H9 (cell line): ENCODE data around the gene MED15. TPM values are rescaled to one million over a fixed set of nuclear protein-coding genes. Genes with fewer than 3 reads are reported as not detected.

ENCODE experiments used
- DNase-seq: peaks from one replicate; pipeline ENCODE4 v3.0.0-alpha.2; 2017
- H2AFZ ChIP-seq: one replicate; pipeline ENCODE4 v1.6.1; 2013; ENCODE audit warnings: mild to moderate bottlenecking, low read length, control low read depth, moderate library complexity
- H2AK5ac ChIP-seq: 2 replicates; pipeline ENCODE4 v1.6.1; 2013; ENCODE audit warnings: low read length, control low read depth, mixed read lengths; ENCODE audit not compliant: insufficient read length
- H2BK120ac ChIP-seq: one replicate; pipeline ENCODE4 v1.6.1; 2013; ENCODE audit warnings: low read depth, mild to moderate bottlenecking, low read length, control low read depth, inconsistent platforms; ENCODE audit not compliant: poor library complexity, severe bottlenecking
- H2BK12ac ChIP-seq: 2 replicates; pipeline ENCODE4 v1.6.1; 2013; ENCODE audit warnings: low read length, control low read depth, mixed read lengths, low read depth; ENCODE audit not compliant: insufficient read length
- H2BK15ac ChIP-seq: 2 replicates; pipeline ENCODE4 v1.6.1; 2013; ENCODE audit warnings: low read depth, low read length, control low read depth
- H2BK20ac ChIP-seq: one replicate; pipeline ENCODE4 v1.6.1; 2013; ENCODE audit warnings: low read depth, mild to moderate bottlenecking, low read length, control low read depth, inconsistent platforms; ENCODE audit not compliant: poor library complexity, severe bottlenecking
- H2BK5ac ChIP-seq: 2 replicates; pipeline ENCODE4 v1.6.1; 2013; ENCODE audit warnings: low read length, control low read depth, mixed read lengths; ENCODE audit not compliant: insufficient read length
- H3K14ac ChIP-seq: 2 replicates; pipeline ENCODE4 v1.6.1; 2013; ENCODE audit warnings: low read length, control low read depth; ENCODE audit not compliant: insufficient read depth
- H3K18ac ChIP-seq: 2 replicates; pipeline ENCODE4 v1.6.1; 2013; ENCODE audit warnings: low read depth, mild to moderate bottlenecking, mixed read lengths, low read length, control low read depth; ENCODE audit not compliant: insufficient read length
- H3K23ac ChIP-seq: 2 replicates; pipeline ENCODE4 v1.6.1; 2013; ENCODE audit warnings: low read length, control low read depth, mixed read lengths, low read depth; ENCODE audit not compliant: insufficient read length
- H3K23me2 ChIP-seq: 2 replicates; pipeline ENCODE4 v1.6.1; 2013; ENCODE audit warnings: low read depth, mild to moderate bottlenecking, mixed read lengths, low read length, control low read depth; ENCODE audit not compliant: insufficient read length, poor library complexity, severe bottlenecking
- H3K27ac ChIP-seq: 2 replicates; pipeline ENCODE4 v1.5.1; 2013; ENCODE audit warnings: low read length, control low read depth, mixed read lengths, low read depth; ENCODE audit not compliant: insufficient read length
- H3K27me3 ChIP-seq: 2 replicates; pipeline ENCODE4 v1.6.1; 2013; ENCODE audit warnings: low read length, control low read depth, inconsistent platforms; ENCODE audit not compliant: insufficient read depth
- H3K4ac ChIP-seq: 2 replicates; pipeline ENCODE4 v1.6.1; 2013; ENCODE audit warnings: low read depth, mild to moderate bottlenecking, control low read depth, inconsistent platforms, low read length, moderate library complexity
- H3K4me1 ChIP-seq: 2 replicates; pipeline ENCODE4 v1.6.1; 2013; ENCODE audit warnings: low read length, control low read depth, inconsistent platforms; ENCODE audit not compliant: insufficient read depth
- H3K4me2 ChIP-seq: 2 replicates; pipeline ENCODE4 v1.6.1; 2013; ENCODE audit warnings: low read length, control low read depth, mixed read lengths; ENCODE audit not compliant: insufficient read length, insufficient read depth
- H3K56ac ChIP-seq: 2 replicates; pipeline ENCODE4 v1.6.1; 2013; ENCODE audit warnings: low read depth, mild to moderate bottlenecking, mixed read lengths, low read length, control low read depth; ENCODE audit not compliant: insufficient read length
- H3K79me1 ChIP-seq: 2 replicates; pipeline ENCODE4 v1.6.1; 2013; ENCODE audit warnings: low read depth, mild to moderate bottlenecking, moderate library complexity, low read length, control low read depth, inconsistent platforms; ENCODE audit not compliant: insufficient read depth, poor library complexity, severe bottlenecking
- H3K79me2 ChIP-seq: 2 replicates; pipeline ENCODE4 v1.6.1; 2013; ENCODE audit warnings: low read length, control low read depth, inconsistent platforms; ENCODE audit not compliant: insufficient read depth
- H3K9ac ChIP-seq: 2 replicates; pipeline ENCODE4 v1.6.1; 2013; ENCODE audit warnings: low read length, control low read depth, mixed read lengths; ENCODE audit not compliant: insufficient read length; ENCODE audit errors: extremely low read depth
- H3K9me3 ChIP-seq: one replicate; pipeline ENCODE4 v1.6.1; 2013; ENCODE audit warnings: low read depth, low read length, inconsistent platforms; ENCODE audit not compliant: control insufficient read depth
- H3T11ph ChIP-seq: one replicate; pipeline ENCODE4 v1.6.1; 2013; ENCODE audit warnings: mild to moderate bottlenecking, low read length, control low read depth, inconsistent platforms
- H4K20me1 ChIP-seq: one replicate; pipeline ENCODE4 v1.6.1; 2013; ENCODE audit not compliant: control insufficient read depth, insufficient read length, insufficient read depth
- H4K5ac ChIP-seq: 2 replicates; pipeline ENCODE4 v1.6.1; 2013; ENCODE audit warnings: low read depth, mild to moderate bottlenecking, mixed read lengths, low read length, control low read depth; ENCODE audit not compliant: insufficient read length
- H4K8ac ChIP-seq: replicated peaks from 2 replicates; pipeline ENCODE4 v1.6.1; 2013; ENCODE audit warnings: low read length, control low read depth, mixed read lengths, low read depth; ENCODE audit not compliant: insufficient read length
- H4K91ac ChIP-seq: 2 replicates; pipeline ENCODE4 v1.6.1; 2013; ENCODE audit warnings: low read depth, mild to moderate bottlenecking, moderate library complexity, mixed read lengths, low read length, control low read depth; ENCODE audit not compliant: insufficient read length
- H3K27ac Mint-ChIP-seq, 3 experiments: 2 replicates in 2 of 3; 3 replicates in 1 of 3; pipeline ENCODE4 v1.8.0; 2020 to 2021; ENCODE audit warnings: mixed read lengths in 3 of 3, mild to moderate bottlenecking in 1 of 3, moderate library complexity in 1 of 3
- H3K27me3 Mint-ChIP-seq: 2 replicates; pipeline ENCODE4 v1.8.0; 2021; ENCODE audit warnings: low read depth, mild to moderate bottlenecking, moderate library complexity, mixed read lengths
- H3K36me3 Mint-ChIP-seq, 3 experiments: 2 replicates in 2 of 3; 3 replicates in 1 of 3; pipeline ENCODE4 v1.8.0; 2020 to 2021; ENCODE audit warnings: low read depth in 3 of 3, mixed read lengths in 3 of 3; ENCODE audit not compliant: insufficient read depth in 1 of 3
- H3K4me1 Mint-ChIP-seq, 2 experiments: 2 replicates each; pipeline ENCODE4 v1.8.0; 2020; ENCODE audit warnings: mixed read lengths in 2 of 2
- H3K4me3 Mint-ChIP-seq, 2 experiments: 2 replicates in 1 of 2; 3 replicates in 1 of 2; pipeline ENCODE4 v1.8.0; 2020 to 2021; ENCODE audit warnings: mild to moderate bottlenecking in 2 of 2, mixed read lengths in 2 of 2, moderate library complexity in 1 of 2
- H3K9me3 Mint-ChIP-seq, 2 experiments: 2 replicates in 1 of 2; 3 replicates in 1 of 2; pipeline ENCODE4 v1.8.0; 2020; ENCODE audit warnings: mild to moderate bottlenecking in 2 of 2, mixed read lengths in 2 of 2, moderate library complexity in 1 of 2
- WGBS: extraction: QIAGEN DNeasy Blood & Tissue Kit; methylation state at CpG from one replicate; pipeline ENCODE4 v1.1.7; 2013; ENCODE audit warnings: missing lambda C conversion rate, low lambda C conversion rate, mixed read lengths; ENCODE audit not compliant: insufficient read length; ENCODE audit errors: extremely low coverage; 5-methylcytosine and 5-hydroxymethylcytosine counted together
- total RNA-seq: library from RNA; stranded (reverse); gene quantifications from 2 replicates; pipeline ENCODE4 v1.2.1, GENCODE V29; 2021
- TF ChIP-seq, protein P1 (sequence below): fragments of 200-600 bp; sonication (generic); conservative IDR thresholded peaks from 3 replicates; pipeline ENCODE4 v1.8.0; 2021; ENCODE audit warnings: antibody characterized with exemption, mild to moderate bottlenecking

MED15 gene
- total RNA-seq, 1 experiment from 2014 or later: 47.4 TPM

DNA sequence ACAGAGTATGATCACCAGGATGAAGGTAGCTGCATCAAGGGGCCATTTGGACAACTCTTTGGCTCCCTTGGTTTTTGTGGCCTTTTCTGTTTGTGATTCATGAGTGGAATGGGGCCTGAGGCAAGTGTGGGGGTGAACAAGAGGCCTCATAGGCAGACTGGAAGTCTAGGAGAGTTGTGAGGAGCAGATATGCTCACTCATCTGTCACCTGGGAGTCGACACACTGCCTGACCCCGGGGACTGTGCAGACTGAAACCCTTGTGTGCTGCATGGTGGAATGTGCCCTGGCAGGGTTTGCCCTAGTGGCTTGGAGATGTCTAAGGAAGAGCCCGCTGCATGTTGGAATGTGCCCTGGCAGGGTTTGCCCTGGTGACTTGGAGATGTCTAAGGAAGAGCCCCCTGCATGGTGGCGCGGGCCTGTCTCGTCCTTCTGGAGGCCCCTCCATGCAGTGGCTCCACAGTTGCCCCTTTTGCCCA, 60.0 kb downstream of the MED15 start:
- Mint-ChIP-seq H3K36me3 (peaks cover 29 to 74% (median 56%) of the 10 kb centered on the region in 3 experiments; a peak in 6 of 7 replicates), H3K4me1 (no peaks in the 10 kb centered on the region), H3K4me3 (no peak overlapping the region), H3K27ac (no peak overlapping the region), H3K27me3 (no peaks in the 10 kb centered on the region), H3K9me3 (no peaks in the 10 kb centered on the region)
- Histone ChIP-seq H2BK15ac (no peak overlapping the region), H3K56ac (no peak overlapping the region), H4K8ac (no peak overlapping the region), H3K4me1 (no peaks in the 10 kb centered on the region), H2BK20ac (no peak overlapping the region), H2BK120ac (no peak overlapping the region), H4K91ac (no peak overlapping the region), H2BK12ac (no peak overlapping the region), H3K9ac (no peak overlapping the region), H3K27ac (no peak overlapping the region), H3K79me2 (no peaks in the 10 kb centered on the region), H3K79me1 (no peaks in the 10 kb centered on the region), H3K27me3 (no peaks in the 10 kb centered on the region), H3K4ac (no peak overlapping the region), H2AFZ (no peak overlapping the region), H2BK5ac (no peak overlapping the region), H3K9me3 (no peaks in the 10 kb centered on the region), H2AK5ac (no peak overlapping the region), H3K18ac (no peak overlapping the region), H3K14ac (no peak overlapping the region), H3K23me2 (no peaks in the 10 kb centered on the region), H4K5ac (no peak overlapping the region), H4K20me1 (no peaks in the 10 kb centered on the region), H3K4me2 (no peak overlapping the region), H3T11ph (no peak overlapping the region), H3K23ac (no peak overlapping the region)
- WGBS: no CpG with 5 or more reads among the region's 6 CpGs
- no peak for DNase-seq
- TF ChIP-seq, protein P1, sequence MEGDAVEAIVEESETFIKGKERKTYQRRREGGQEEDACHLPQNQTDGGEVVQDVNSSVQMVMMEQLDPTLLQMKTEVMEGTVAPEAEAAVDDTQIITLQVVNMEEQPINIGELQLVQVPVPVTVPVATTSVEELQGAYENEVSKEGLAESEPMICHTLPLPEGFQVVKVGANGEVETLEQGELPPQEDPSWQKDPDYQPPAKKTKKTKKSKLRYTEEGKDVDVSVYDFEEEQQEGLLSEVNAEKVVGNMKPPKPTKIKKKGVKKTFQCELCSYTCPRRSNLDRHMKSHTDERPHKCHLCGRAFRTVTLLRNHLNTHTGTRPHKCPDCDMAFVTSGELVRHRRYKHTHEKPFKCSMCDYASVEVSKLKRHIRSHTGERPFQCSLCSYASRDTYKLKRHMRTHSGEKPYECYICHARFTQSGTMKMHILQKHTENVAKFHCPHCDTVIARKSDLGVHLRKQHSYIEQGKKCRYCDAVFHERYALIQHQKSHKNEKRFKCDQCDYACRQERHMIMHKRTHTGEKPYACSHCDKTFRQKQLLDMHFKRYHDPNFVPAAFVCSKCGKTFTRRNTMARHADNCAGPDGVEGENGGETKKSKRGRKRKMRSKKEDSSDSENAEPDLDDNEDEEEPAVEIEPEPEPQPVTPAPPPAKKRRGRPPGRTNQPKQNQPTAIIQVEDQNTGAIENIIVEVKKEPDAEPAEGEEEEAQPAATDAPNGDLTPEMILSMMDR: no peak
